ENCODE results near the gene LAMB3. TPM values are rescaled to one million over a fixed set of nuclear protein-coding genes. Genes with fewer than 3 reads are reported as not detected.

The LAMB3 gene
- total RNA-seq, 6 donors from 2014 or later: 26.2 to 146 (median 79.6) TPM

GRCh38 chr1:209673631-209674417 lies 21.6 kb upstream of the LAMB3 start:
- Histone ChIP-seq H3K36me3 (no peaks in the 10 kb centered on the region), H3K27me3 (no peaks in the 10 kb centered on the region), H3K4me1 (peaks cover 12 to 33% (median 23%) of the 10 kb centered on the region in 4 donors), H3K27ac (peak overlapping the region; percentile 64 to 80 (median 80)), H3K9me3 (no peaks in the 10 kb centered on the region), H3K4me3 (peak overlapping the region in 1 of 4 donors; percentile 57)
- ATAC-seq (ENCODE audit: low FRiP score in 2 of 2): peak; percentile 55 to 80
- 34 to 42% methylated on average over 7 of the region's 7 CpGs for WGBS, 2 donors
- TF ChIP-seq CTCF (IDR thresholded peaks at IDR 0.05): no peak
- TF ChIP-seq POLR2AphosphoS5 (IDR thresholded peaks at IDR 0.05): peak; percentile 44 to 59
- peak in 1 of 2 donors; percentile 65 for DNase-seq

GRCh38 chr1:209672705-209673630 lies 20.7 kb upstream of the LAMB3 start:
- Histone ChIP-seq H3K36me3 (no peaks in the 10 kb centered on the region), H3K9me3 (no peaks in the 10 kb centered on the region), H3K27ac (peak overlapping the region; percentile 8 to 80 (median 72)), H3K4me3 (no peak overlapping the region), H3K4me1 (peaks cover 12 to 33% (median 23%) of the 10 kb centered on the region in 4 donors), H3K27me3 (no peaks in the 10 kb centered on the region)
- ATAC-seq (ENCODE audit: low FRiP score in 2 of 2) (no peak), DNase-seq (no peak)
- WGBS, 2 donors: 51 to 58% methylated on average over 5 of the region's 5 CpGs
- TF ChIP-seq EP300 (IDR thresholded peaks at IDR 0.05): no peak
- TF ChIP-seq POLR2AphosphoS5 (IDR thresholded peaks at IDR 0.05): peak; percentile 30 to 56
- no peak for TF ChIP-seq POLR2A (IDR thresholded peaks at IDR 0.05)

- Histone ChIP-seq H3K4me1 (peaks cover 12 to 28% (median 18%) of the 10 kb centered on the region in 4 donors), H3K9me3 (no peaks in the 10 kb centered on the region), H3K36me3 (no peaks in the 10 kb centered on the region), H3K4me3 (no peak overlapping the region), H3K27ac (no peak overlapping the region), H3K27me3 (no peaks in the 10 kb centered on the region)
- TF ChIP-seq POLR2A (IDR thresholded peaks at IDR 0.05): no peak
- no peak for TF ChIP-seq CTCF (IDR thresholded peaks at IDR 0.05)
- no peak for TF ChIP-seq POLR2AphosphoS5 (IDR thresholded peaks at IDR 0.05)
- no peak for TF ChIP-seq EP300 (IDR thresholded peaks at IDR 0.05)
- 77 to 83% methylated on average over 1 of the region's 1 CpG for WGBS, 2 donors
- no peak for DNase-seq
- no peak for ATAC-seq (ENCODE audit: low FRiP score in 2 of 2)
Measured at GRCh38 chr1:209670441-209671082, 18.3 kb upstream of the LAMB3 start.

- Histone ChIP-seq H3K27ac (no peak overlapping the region), H3K4me1 (no peaks in the 10 kb centered on the region), H3K4me3 (no peak overlapping the region), H3K27me3 (no peaks in the 10 kb centered on the region), H3K9me3 (no peaks in the 10 kb centered on the region), H3K36me3 (no peaks in the 10 kb centered on the region)
- ATAC-seq (ENCODE audit: low FRiP score in 2 of 2) (no peak), DNase-seq (no peak)
- TF ChIP-seq EP300 (IDR thresholded peaks at IDR 0.05): no peak
- no peak for TF ChIP-seq CTCF (IDR thresholded peaks at IDR 0.05)
- no peak for TF ChIP-seq POLR2A (IDR thresholded peaks at IDR 0.05)
- no peak for TF ChIP-seq POLR2AphosphoS5 (IDR thresholded peaks at IDR 0.05)
- 85 to 87% methylated on average over 4 of the region's 4 CpGs for WGBS, 2 donors
Measured at GRCh38 chr1:209667708-209668107, 15.5 kb upstream of the LAMB3 start.

GRCh38 chr1:209667103-209667502 lies 14.9 kb upstream of the LAMB3 start:
- H3K27me3 ChIP-seq: no peaks in the 10 kb centered on the region
- no peaks in the 10 kb centered on the region for H3K36me3 ChIP-seq
- no peaks in the 10 kb centered on the region for H3K4me1 ChIP-seq
- TF ChIP-seq CTCF (IDR thresholded peaks at IDR 0.05) (no peak), POLR2AphosphoS5 (IDR thresholded peaks at IDR 0.05) (no peak), POLR2A (IDR thresholded peaks at IDR 0.05) (no peak), EP300 (IDR thresholded peaks at IDR 0.05) (no peak)
- H3K4me3 ChIP-seq: no peak overlapping the region
- no peaks in the 10 kb centered on the region for H3K9me3 ChIP-seq
- WGBS, 2 donors: 76 to 93% methylated on average over 1 of the region's 1 CpG
- no peak for ATAC-seq (ENCODE audit: low FRiP score in 2 of 2)
- no peak overlapping the region for H3K27ac ChIP-seq
- no peak for DNase-seq

Data from upper lobe of left lung (tissue), 6 donors.